Measurements from ENCODE around the gene F3.
"Not testable (repeated sequence)": the region's sequence is repeated elsewhere in the genome, so short reads cannot be mapped to it uniquely, and the experiment has no call there.

The F3 gene

GRCh38 chr1:94568806-94569205 is 27.2 kb upstream of the F3 start:
- H3K79me2 ChIP-seq (ENCODE audit: control insufficient read depth, insufficient read depth, low read length, unreplicated experiment); H3K4me1 ChIP-seq (ENCODE audit: control insufficient read depth, insufficient read depth, low read length, unreplicated experiment); H3K27me3 ChIP-seq (ENCODE audit: insufficient read depth, low read length); H3K36me3 ChIP-seq (ENCODE audit: insufficient read depth, low read length); H3K27ac ChIP-seq (ENCODE audit: low read depth, low read length); H2AFZ ChIP-seq (ENCODE audit: low read length, unreplicated experiment); H3K4me3 ChIP-seq (ENCODE audit: low read depth, low read length): not testable (repeated sequence)

- not testable (repeated sequence) for H3K36me3 ChIP-seq (ENCODE audit: insufficient read depth, low read length); H3K79me2 ChIP-seq (ENCODE audit: control insufficient read depth, insufficient read depth, low read length, unreplicated experiment); H2AFZ ChIP-seq (ENCODE audit: low read length, unreplicated experiment); H3K27me3 ChIP-seq (ENCODE audit: insufficient read depth, low read length); H3K4me3 ChIP-seq (ENCODE audit: low read depth, low read length); H3K4me1 ChIP-seq (ENCODE audit: control insufficient read depth, insufficient read depth, low read length, unreplicated experiment); H3K27ac ChIP-seq (ENCODE audit: low read depth, low read length)
Measured at GRCh38 chr1:94567975-94568607, 26.5 kb upstream of the F3 start.

GRCh38 chr1:94566436-94566835 is 24.9 kb upstream of the F3 start:
- H3K27me3 ChIP-seq (ENCODE audit: insufficient read depth, low read length) = not testable (repeated sequence)

GRCh38 chr1:94565901-94566300 is 24.3 kb upstream of the F3 start:
- Histone ChIP-seq H3K4me1 (ENCODE audit: control insufficient read depth, insufficient read depth, low read length, unreplicated experiment) (no peaks in the 10 kb centered on the region), H3K27me3 (ENCODE audit: insufficient read depth, low read length) (no peaks in the 10 kb centered on the region), H3K4me3 (ENCODE audit: low read depth, low read length) (no peak overlapping the region), H3K79me2 (ENCODE audit: control insufficient read depth, insufficient read depth, low read length, unreplicated experiment) (no peaks in the 10 kb centered on the region), H3K36me3 (ENCODE audit: insufficient read depth, low read length) (no peaks in the 10 kb centered on the region), H3K27ac (ENCODE audit: low read depth, low read length) (no peak overlapping the region), H2AFZ (ENCODE audit: low read length, unreplicated experiment) (no peak overlapping the region)

More at GRCh38 chr1:94566436-94566835, 24.9 kb upstream of the F3 start:
- not testable (repeated sequence) for H2AFZ ChIP-seq (ENCODE audit: low read length, unreplicated experiment); H3K79me2 ChIP-seq (ENCODE audit: control insufficient read depth, insufficient read depth, low read length, unreplicated experiment); H3K36me3 ChIP-seq (ENCODE audit: insufficient read depth, low read length); H3K27ac ChIP-seq (ENCODE audit: low read depth, low read length); H3K4me1 ChIP-seq (ENCODE audit: control insufficient read depth, insufficient read depth, low read length, unreplicated experiment); H3K4me3 ChIP-seq (ENCODE audit: low read depth, low read length)

- H3K27me3 ChIP-seq (ENCODE audit: insufficient read depth, low read length) = no peaks in the 10 kb centered on the region
- H2AFZ ChIP-seq (ENCODE audit: low read length, unreplicated experiment) = no peak overlapping the region
- no peaks in the 10 kb centered on the region for H3K4me1 ChIP-seq (ENCODE audit: control insufficient read depth, insufficient read depth, low read length, unreplicated experiment)
- no peaks in the 10 kb centered on the region for H3K36me3 ChIP-seq (ENCODE audit: insufficient read depth, low read length)
- H3K4me3 ChIP-seq (ENCODE audit: low read depth, low read length) = no peak overlapping the region
- no peaks in the 10 kb centered on the region for H3K79me2 ChIP-seq (ENCODE audit: control insufficient read depth, insufficient read depth, low read length, unreplicated experiment)
- H3K27ac ChIP-seq (ENCODE audit: low read depth, low read length) = no peak overlapping the region
Measured at GRCh38 chr1:94562519-94563260, 21.1 kb upstream of the F3 start.

- Histone ChIP-seq H3K27ac (ENCODE audit: low read depth, low read length) (no peak overlapping the region), H3K27me3 (ENCODE audit: insufficient read depth, low read length) (no peaks in the 10 kb centered on the region), H3K79me2 (ENCODE audit: control insufficient read depth, insufficient read depth, low read length, unreplicated experiment) (no peaks in the 10 kb centered on the region), H2AFZ (ENCODE audit: low read length, unreplicated experiment) (no peak overlapping the region), H3K4me1 (ENCODE audit: control insufficient read depth, insufficient read depth, low read length, unreplicated experiment) (no peaks in the 10 kb centered on the region), H3K36me3 (ENCODE audit: insufficient read depth, low read length) (no peaks in the 10 kb centered on the region), H3K4me3 (ENCODE audit: low read depth, low read length) (no peak overlapping the region)
Measured at GRCh38 chr1:94560333-94560732, 18.8 kb upstream of the F3 start.

- Histone ChIP-seq H3K4me1 (ENCODE audit: control insufficient read depth, insufficient read depth, low read length, unreplicated experiment) (no peaks in the 10 kb centered on the region), H3K27me3 (ENCODE audit: insufficient read depth, low read length) (no peaks in the 10 kb centered on the region), H3K27ac (ENCODE audit: low read depth, low read length) (no peak overlapping the region), H3K79me2 (ENCODE audit: control insufficient read depth, insufficient read depth, low read length, unreplicated experiment) (no peaks in the 10 kb centered on the region), H2AFZ (ENCODE audit: low read length, unreplicated experiment) (no peak overlapping the region), H3K4me3 (ENCODE audit: low read depth, low read length) (no peak overlapping the region), H3K36me3 (ENCODE audit: insufficient read depth, low read length) (no peaks in the 10 kb centered on the region)
Measured at GRCh38 chr1:94559921-94560320, 18.4 kb upstream of the F3 start.

GRCh38 chr1:94555091-94555490 is 13.5 kb upstream of the F3 start:
- no peaks in the 10 kb centered on the region for H3K27me3 ChIP-seq (ENCODE audit: insufficient read depth, low read length)
- H3K27ac ChIP-seq (ENCODE audit: low read depth, low read length) = no peak overlapping the region

GRCh38 chr1:94554580-94554979 is 13.0 kb upstream of the F3 start:
- Histone ChIP-seq H3K27ac (ENCODE audit: low read depth, low read length) (no peak overlapping the region), H3K27me3 (ENCODE audit: insufficient read depth, low read length) (no peaks in the 10 kb centered on the region), H3K79me2 (ENCODE audit: control insufficient read depth, insufficient read depth, low read length, unreplicated experiment) (no peaks in the 10 kb centered on the region), H3K4me1 (ENCODE audit: control insufficient read depth, insufficient read depth, low read length, unreplicated experiment) (peaks cover 15% of the 10 kb centered on the region), H3K4me3 (ENCODE audit: low read depth, low read length) (no peak overlapping the region), H3K36me3 (ENCODE audit: insufficient read depth, low read length) (no peaks in the 10 kb centered on the region), H2AFZ (ENCODE audit: low read length, unreplicated experiment) (no peak overlapping the region)

More at GRCh38 chr1:94555091-94555490, 13.5 kb upstream of the F3 start:
- Histone ChIP-seq H2AFZ (ENCODE audit: low read length, unreplicated experiment) (no peak overlapping the region), H3K36me3 (ENCODE audit: insufficient read depth, low read length) (no peaks in the 10 kb centered on the region), H3K4me1 (ENCODE audit: control insufficient read depth, insufficient read depth, low read length, unreplicated experiment) (peaks cover 15% of the 10 kb centered on the region), H3K4me3 (ENCODE audit: low read depth, low read length) (no peak overlapping the region), H3K79me2 (ENCODE audit: control insufficient read depth, insufficient read depth, low read length, unreplicated experiment) (no peaks in the 10 kb centered on the region)

- Histone ChIP-seq H3K27ac (ENCODE audit: low read depth, low read length) (no peak overlapping the region), H3K27me3 (ENCODE audit: insufficient read depth, low read length) (no peaks in the 10 kb centered on the region), H3K36me3 (ENCODE audit: insufficient read depth, low read length) (no peaks in the 10 kb centered on the region), H3K79me2 (ENCODE audit: control insufficient read depth, insufficient read depth, low read length, unreplicated experiment) (no peaks in the 10 kb centered on the region), H2AFZ (ENCODE audit: low read length, unreplicated experiment) (no peak overlapping the region), H3K4me1 (ENCODE audit: control insufficient read depth, insufficient read depth, low read length, unreplicated experiment) (peaks cover 15% of the 10 kb centered on the region), H3K4me3 (ENCODE audit: low read depth, low read length) (no peak overlapping the region)
Measured at GRCh38 chr1:94553931-94554330, 12.4 kb upstream of the F3 start.

- H3K27ac ChIP-seq (ENCODE audit: low read depth, low read length) = no peak overlapping the region
- H3K27me3 ChIP-seq (ENCODE audit: insufficient read depth, low read length) = no peaks in the 10 kb centered on the region
- H3K36me3 ChIP-seq (ENCODE audit: insufficient read depth, low read length) = no peaks in the 10 kb centered on the region
- H3K79me2 ChIP-seq (ENCODE audit: control insufficient read depth, insufficient read depth, low read length, unreplicated experiment) = no peaks in the 10 kb centered on the region
- peaks cover 15% of the 10 kb centered on the region for H3K4me1 ChIP-seq (ENCODE audit: control insufficient read depth, insufficient read depth, low read length, unreplicated experiment)
- peak overlapping the region; percentile 83 for H2AFZ ChIP-seq (ENCODE audit: low read length, unreplicated experiment)
- peak overlapping the region; percentile 49; the same call in 1 of the 2 replicates for H3K4me3 ChIP-seq (ENCODE audit: low read depth, low read length)
Measured at GRCh38 chr1:94553323-94553730, 11.8 kb upstream of the F3 start.

Data from ACC112 (cell line).